ENCODE measurements around the gene UNC13B. TPM values are rescaled to one million over a fixed set of nuclear protein-coding genes. Genes with fewer than 3 reads are reported as not detected.

UNC13B gene
- total and polyA plus RNA-seq, 2 donors (not counting 3 experiments of a cell fraction or from before 2014, with no cell fraction given), result 30.1 to 46.2 TPM

- Histone ChIP-seq H3K27ac (ENCODE audit: insufficient read depth, low read depth, low read length) (no peak overlapping the region), H3K4me2 (ENCODE audit: insufficient read depth, low read length) (no peak overlapping the region), H3K36me3 (ENCODE audit: control insufficient read depth in 2 of 2, extremely low read depth in 1 of 2, insufficient read depth in 2 of 2, low read length in 2 of 2) (no peaks in the 10 kb centered on the region), H2AFZ (ENCODE audit: low read depth, low read length) (no peak overlapping the region), H3K9me1 (replicated peaks; ENCODE audit: control insufficient read depth, extremely low read depth, insufficient read depth, low read length) (no peaks in the 10 kb centered on the region), H3K4me1 (ENCODE audit: control insufficient read depth, extremely low read depth, insufficient read depth, low read length) (no peaks in the 10 kb centered on the region), H3K79me2 (ENCODE audit: control insufficient read depth, insufficient read depth, low read length) (no peaks in the 10 kb centered on the region), H3K9ac (replicated peaks; ENCODE audit: extremely low read depth, insufficient read depth, low read length) (no peak overlapping the region), H3K27me3 (ENCODE audit: control insufficient read depth in 2 of 2, insufficient read depth in 2 of 2, low read length in 2 of 2) (peaks cover 0 to 2% of the 10 kb centered on the region in 2 experiments), H3K4me3 (replicated peaks in 1 of 3; ENCODE audit: insufficient read depth in 1 of 3, low read depth in 1 of 3, low read length in 3 of 3) (no peak overlapping the region), H3K9me3 (replicated peaks; ENCODE audit: control insufficient read depth, insufficient read depth, low read length) (no peaks in the 10 kb centered on the region), H4K20me1 (replicated peaks; ENCODE audit: control insufficient read depth, extremely low read depth, insufficient read depth, low read length) (no peaks in the 10 kb centered on the region)
- intact Hi-C loops (cut with micrococcal nuclease), result no loop called here
- DNase-seq (ENCODE audit: low read depth, low spot score) (no peak), FAIRE-seq (no peak)
- ChIA-PET CTCF (interaction anchor here (1.1 kb wide), 1 partner anchor 223 kb away, joined by 3 read pairs; no protein-coding TSS in a partner anchor), POLR2A (no interaction called here)
- BruUV-seq (replicated peaks), result no TSS peak
- dilution Hi-C loops (cut with MboI; ENCODE audit: extremely low pct_ligation_motif_present, low sequenced_read_pairs), result no loop called here
- TF ChIP-seq FOS (IDR thresholded peaks at IDR 0.05; ENCODE audit: borderline replicate concordance, insufficient read depth, low read length), result no peak
- TF ChIP-seq EZH2 (IDR thresholded peaks at IDR 0.05; ENCODE audit: borderline replicate concordance, low read depth, low read length, severe bottlenecking), result no peak
- no peak for TF ChIP-seq GATA2 (IDR thresholded peaks at IDR 0.05; ENCODE audit: insufficient read depth, insufficient read length, low read depth, low read length)
- TF ChIP-seq JUN (IDR thresholded peaks at IDR 0.05; ENCODE audit: borderline replicate concordance, insufficient read depth, insufficient read length, low read depth), result no peak
- TF ChIP-seq POLR2A (IDR thresholded peaks at IDR 0.05; ENCODE audit: low read depth, low read length), result no peak
- no peak for TF ChIP-seq MYC (IDR thresholded peaks at IDR 0.05; ENCODE audit: low read depth, low read length)
- no peak for TF ChIP-seq POLR2AphosphoS5 (IDR thresholded peaks at IDR 0.05; ENCODE audit: insufficient read depth, low read depth, low read length)
- TF ChIP-seq, protein P1, sequence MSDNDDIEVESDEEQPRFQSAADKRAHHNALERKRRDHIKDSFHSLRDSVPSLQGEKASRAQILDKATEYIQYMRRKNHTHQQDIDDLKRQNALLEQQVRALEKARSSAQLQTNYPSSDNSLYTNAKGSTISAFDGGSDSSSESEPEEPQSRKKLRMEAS (IDR thresholded peaks at IDR 0.05; ENCODE audit: insufficient read depth, insufficient read length), result no peak
- no peak for TF ChIP-seq CTCF (IDR thresholded peaks at IDR 0.05; ENCODE audit: extremely low read depth in 1 of 2, insufficient read depth in 1 of 2, low read depth in 1 of 2, low read length in 2 of 2)
Measured at GRCh38 chr9:35152926-35153325, 8.9 kb upstream of the UNC13B start.

Data from endothelial cell of umbilical vein (primary cell).